Hindlimb muscle (tissue), 1 donor: ENCODE measurements around the gene LEFTY1. TPM values are rescaled to one million over a fixed set of nuclear protein-coding genes. Genes with fewer than 3 reads are reported as not detected.

Experiments
- DNase-seq: peaks from one replicate; pipeline ENCODE4 v3.0.0-alpha.2; 2013
- polyA plus RNA-seq: library from polyadenylated mRNA; unstranded; fragments of 120-200 nt; gene quantifications from one replicate; pipeline ENCODE4 v1.2.1, GENCODE V29; 2013; ENCODE audit not compliant: insufficient read length

LEFTY1 gene
- polyA plus RNA-seq, 1 donor = 0.52 TPM

DNA sequence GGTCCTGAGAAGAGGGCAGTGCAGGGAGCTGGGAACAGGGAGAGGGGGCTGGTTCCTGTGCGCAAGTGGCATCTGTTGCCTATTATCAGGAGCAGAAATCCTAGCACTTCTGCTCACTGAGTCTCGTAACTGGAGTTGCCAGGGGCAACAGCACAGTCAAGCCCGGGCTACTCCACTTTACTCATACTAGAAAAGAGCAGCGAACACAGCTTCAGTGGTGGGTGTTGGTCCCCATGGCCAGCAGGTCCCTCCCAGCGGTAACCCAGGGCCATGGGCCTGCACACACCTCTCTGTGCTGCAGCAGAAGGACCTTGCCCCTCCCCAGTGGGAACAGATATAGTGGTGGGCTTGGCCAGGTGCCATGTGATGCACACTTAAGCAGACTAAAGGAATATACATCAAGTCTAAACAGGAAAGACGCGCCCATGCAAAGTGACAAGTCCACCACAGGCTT lies 26.6 kb upstream of the LEFTY1 start:
- no peak for DNase-seq

- no peak for DNase-seq
These were observed 26.0 kb upstream of the LEFTY1 start for GRCh38 chr1:225914947-225915346.

DNA sequence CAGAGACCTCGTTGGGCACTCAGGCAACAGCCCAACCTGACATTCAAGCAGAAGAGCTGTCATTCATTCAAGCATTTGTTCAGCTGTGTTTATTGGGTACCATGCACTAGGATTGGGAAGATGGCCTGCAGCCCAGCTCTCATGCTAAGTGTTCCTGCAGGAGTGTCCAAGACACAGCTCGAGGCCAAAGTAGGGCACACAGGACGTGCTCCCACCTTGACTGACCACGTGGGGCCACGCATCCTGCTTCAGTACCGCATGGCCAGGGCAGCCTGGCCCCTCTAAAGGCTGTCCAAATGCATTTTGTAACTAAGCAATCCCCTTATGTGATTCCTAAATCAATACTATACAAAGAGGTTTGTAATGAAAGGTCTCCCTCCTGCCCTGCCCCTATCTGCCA lies 25.4 kb upstream of the LEFTY1 start:
- no peak for DNase-seq

GRCh38 chr1:225911191-225912130 lies 22.5 kb upstream of the LEFTY1 start:
- DNase-seq = peak; percentile 70

- DNase-seq = no peak
These were observed 20.5 kb upstream of the LEFTY1 start for GRCh38 chr1:225909477-225909876.

DNA sequence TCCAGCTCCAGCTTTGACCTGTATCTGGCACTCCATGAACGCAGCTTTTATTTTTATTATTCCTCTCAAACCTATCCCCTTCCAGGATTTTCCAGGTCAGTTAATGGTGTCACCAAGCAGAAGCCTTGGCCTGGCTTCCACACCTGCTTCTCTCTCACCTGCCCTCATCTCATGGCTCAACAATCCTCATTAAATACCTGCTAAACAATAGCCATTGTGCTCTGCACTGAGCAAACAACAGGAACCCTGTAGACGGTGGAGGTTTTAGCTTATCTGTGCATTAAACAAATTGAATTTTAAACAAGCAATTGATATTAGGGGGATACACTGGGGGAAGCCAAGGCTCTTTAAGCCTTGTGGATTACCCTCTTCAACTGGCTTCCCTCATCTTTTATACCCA lies 19.8 kb upstream of the LEFTY1 start:
- no peak for DNase-seq

DNA sequence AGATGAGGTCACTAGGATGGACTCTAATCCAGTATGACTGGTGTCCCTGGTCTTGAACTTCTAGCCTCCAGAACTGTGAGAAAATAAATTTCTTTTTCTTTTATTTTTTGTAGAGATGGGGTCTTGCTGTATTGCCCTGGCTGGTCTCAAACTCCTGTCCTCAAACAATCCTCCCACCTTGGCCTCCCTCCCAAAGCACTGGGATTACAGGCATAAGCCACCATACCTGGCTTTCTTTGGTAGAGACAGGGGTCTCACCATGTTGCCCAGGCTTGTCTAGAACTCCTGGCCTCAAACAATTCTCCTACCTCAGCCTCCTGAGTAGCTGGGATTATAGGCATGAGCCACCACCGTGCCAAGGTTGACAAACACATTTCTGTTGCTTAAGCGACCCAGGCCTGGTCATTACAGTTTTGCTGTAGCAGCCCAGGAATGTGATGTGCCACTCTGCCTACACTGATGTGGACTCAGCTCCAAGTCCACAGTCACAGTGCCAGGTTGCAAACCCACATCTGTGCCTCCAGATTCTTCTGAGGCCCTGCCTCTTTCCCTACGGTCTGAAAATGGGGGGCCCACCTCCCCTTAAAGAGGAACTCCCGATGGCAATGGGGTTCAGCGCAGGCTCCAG lies 19.2 kb upstream of the LEFTY1 start:
- DNase-seq = no peak

- no peak for DNase-seq
These were observed 18.4 kb upstream of the LEFTY1 start for GRCh38 chr1:225907341-225907740.

DNA sequence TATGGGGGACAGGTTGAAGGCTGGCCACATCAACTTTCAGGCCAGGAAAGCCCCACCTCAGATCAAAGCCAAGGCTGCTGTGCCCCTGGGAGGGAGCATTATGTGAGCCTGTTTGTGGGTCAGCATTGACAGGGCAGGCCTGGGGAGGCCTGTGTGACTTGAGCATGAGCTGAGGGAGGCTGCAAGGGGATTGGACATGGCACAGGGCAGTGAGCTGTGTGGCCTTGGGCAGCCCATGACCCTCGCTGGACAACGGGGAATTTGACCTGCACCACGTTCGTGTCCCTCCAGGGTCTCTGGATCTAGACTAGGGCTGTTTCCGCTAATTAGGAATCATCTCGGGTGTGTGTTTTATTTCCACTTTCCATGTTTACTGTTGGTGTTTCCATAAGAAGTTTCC lies 17.5 kb upstream of the LEFTY1 start:
- no peak for DNase-seq

DNA sequence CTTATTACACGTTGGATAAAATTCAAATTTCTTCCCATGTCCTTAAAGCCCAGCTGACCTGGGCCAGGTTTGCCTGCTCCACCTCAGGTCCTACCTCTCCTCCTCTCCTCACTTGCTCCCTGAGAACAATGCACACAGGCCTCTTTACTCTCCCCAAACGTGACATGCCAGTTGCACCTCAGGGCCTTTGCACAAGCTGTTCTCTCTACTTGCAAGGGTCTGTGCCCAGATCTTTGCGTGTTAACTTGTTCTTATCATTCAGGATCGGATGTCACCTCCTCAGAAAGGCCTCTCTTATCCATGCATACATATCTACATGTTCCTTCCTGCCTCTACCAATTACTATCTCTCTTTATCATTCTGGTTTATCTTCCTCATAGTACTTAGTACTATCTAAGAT lies 14.7 kb upstream of the LEFTY1 start:
- no peak for DNase-seq

- no peak for DNase-seq
These were observed 10.3 kb upstream of the LEFTY1 start for GRCh38 chr1:225899044-225899925.

DNA sequence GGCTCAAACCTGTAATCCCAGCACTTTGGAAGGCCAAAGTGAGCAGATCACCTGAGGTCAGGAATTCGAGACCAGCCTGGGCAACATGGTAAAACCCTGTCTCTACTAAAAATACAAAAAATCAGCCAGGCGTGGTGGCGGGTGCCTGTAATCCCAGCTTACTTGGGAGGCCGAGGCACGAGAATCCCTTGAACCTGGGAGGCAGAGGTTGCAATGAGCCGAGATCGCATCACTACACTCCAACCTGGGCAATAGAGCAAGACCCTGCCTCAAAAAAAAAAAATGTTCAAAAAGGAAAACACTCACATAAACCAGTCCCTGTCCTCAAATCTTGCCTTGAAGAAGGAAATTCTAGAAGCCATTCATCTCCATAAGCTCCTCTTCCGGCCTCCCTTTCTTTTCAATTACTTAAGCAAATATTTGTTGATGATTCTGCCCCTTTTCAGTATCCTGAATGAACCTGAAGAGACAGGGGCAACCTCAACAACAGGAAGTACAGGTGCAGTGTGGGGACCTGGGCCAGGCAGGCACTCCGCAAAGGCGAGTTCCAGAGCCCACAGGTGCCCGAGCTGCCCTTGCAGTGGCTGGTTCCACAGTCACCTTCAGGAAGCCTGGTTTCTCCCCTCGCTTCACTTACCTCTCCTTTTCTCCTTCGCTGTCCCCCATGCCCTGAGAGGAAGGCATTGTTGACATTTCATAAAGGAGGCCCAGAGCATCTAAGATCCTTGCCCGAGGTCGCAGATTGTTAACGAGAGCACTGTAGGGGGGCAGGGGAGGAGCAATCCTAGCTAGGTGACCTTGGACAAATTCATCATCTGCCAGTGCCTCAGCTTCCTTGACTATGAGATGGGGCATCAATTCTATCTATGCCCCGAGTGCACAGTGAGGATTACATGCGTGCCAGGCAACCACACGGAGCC lies 8.9 kb upstream of the LEFTY1 start:
- no peak for DNase-seq

DNA sequence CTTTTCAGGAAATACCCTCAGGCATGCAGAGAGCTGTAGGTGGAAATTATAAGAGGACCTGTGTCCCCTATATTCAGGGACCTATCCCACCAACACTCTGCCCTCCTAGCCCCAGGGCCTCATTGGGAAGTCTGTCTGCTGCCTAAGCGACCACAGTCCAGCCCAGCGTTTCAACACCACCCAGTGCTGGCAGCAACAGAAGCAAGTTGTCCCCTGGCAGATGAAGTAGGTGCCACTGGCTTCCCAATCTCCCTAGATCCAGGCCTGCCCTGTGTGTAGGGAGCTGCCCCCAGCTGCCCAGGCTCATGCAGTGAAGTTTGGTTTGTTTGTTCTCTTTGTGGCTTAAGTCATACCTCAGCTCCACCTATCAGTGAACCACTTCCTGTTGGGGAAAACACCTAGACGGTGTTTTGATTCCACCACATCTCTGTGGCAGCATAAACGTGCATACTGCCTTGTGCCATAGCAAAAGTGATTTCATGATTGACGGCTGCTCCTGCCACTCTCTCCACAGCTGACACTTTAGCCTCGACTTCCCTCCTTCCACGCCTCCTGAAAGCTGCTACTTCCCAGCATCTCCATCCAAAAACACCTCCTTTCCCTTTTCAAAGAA lies 8.1 kb upstream of the LEFTY1 start:
- no peak for DNase-seq

DNA sequence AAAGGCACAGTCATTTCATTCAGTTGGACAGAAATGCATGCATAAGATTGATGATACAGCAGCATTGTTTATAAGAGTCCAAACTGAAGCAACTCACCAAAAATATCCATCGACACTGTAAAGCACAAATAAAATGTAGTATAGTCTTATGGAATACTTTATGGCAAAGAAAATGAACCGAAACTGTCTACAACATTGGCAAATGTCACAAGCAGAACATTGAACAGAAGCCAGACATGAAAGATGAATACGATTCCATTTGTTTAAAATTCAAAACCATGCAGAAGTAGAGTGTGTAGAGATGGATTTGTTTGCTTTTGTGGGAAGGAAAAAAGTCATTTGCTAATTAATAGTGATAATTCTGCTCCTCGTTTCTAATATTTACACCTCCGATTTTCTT lies 7.5 kb upstream of the LEFTY1 start:
- DNase-seq = no peak

- DNase-seq = no peak
These were observed 3.4 kb upstream of the LEFTY1 start for GRCh38 chr1:225892307-225892706.

GRCh38 chr1:225891229-225891972 lies 2.5 kb upstream of the LEFTY1 start:
- DNase-seq = no peak

- no peak for DNase-seq
These were observed 1.6 kb upstream of the LEFTY1 start for GRCh38 chr1:225890346-225891228.

- no peak for DNase-seq
These were observed 797 bp upstream of the LEFTY1 start for GRCh38 chr1:225889743-225890142.

- DNase-seq = no peak
These were observed 553 bp downstream of the LEFTY1 start for GRCh38 chr1:225888289-225888897.
